K562 treated with DMSO at 1 percent for 24 hours (cell line): Measurements from ENCODE around the gene SEC24B. TPM values are rescaled to one million over a fixed set of nuclear protein-coding genes. Genes with fewer than 3 reads are reported as not detected.

Experiments
- total RNA-seq: library from RNA; unstranded; fragments of 300-600 nt; gene quantifications from 2 replicates; pipeline ENCODE4 v1.2.3, GENCODE V29; 2022; ENCODE audit warnings: low read depth; ENCODE audit not compliant: insufficient read depth

The SEC24B gene
- total RNA-seq, result 14.0 and 16.8 TPM in 2 replicates

GRCh38 chr4:109433205-109434006, at the start of gene SEC24B:
SEC24B (plus strand) TSS chr4:109433815; CDS start chr4:109433870, 55 bp downstream.

GRCh38 chr4:109559983-109560686, 126.5 kb downstream of the SEC24B start, which contains the start of gene MCUB:
MCUB (plus strand) TSS chr4:109560246; CDS start chr4:109560338, 92 bp downstream.

Other genes with a start within 250 kb of the SEC24B start
- 0.08 TPM in 1 of 2 replicates, not detected in the other for gene COL25A1, start 131.2 kb upstream of the SEC24B start, total RNA-seq
- gene MCUB, start 126.4 kb downstream of the SEC24B start, total RNA-seq, result 19.9 and 23.9 TPM in 2 replicates